Tibial nerve (tissue), 4 donors: ENCODE measurements around the gene PRKG1. TPM values are rescaled to one million over a fixed set of nuclear protein-coding genes. Genes with fewer than 3 reads are reported as not detected.

ENCODE experiments used
- DNase-seq, 2 donors: peaks; one replicate each; pipeline ENCODE4 v3.0.0-alpha.2; 2019; ENCODE audit warnings: low spot score in 2 of 2
- H3K27ac ChIP-seq, 4 donors: fragments of 200-600 bp; sonication (generic) in 3 of 4; one replicate each; pipeline ENCODE4 v1.5.1; 2017 to 2019; ENCODE audit warnings: mild to moderate bottlenecking in 1 of 4
- H3K27me3 ChIP-seq, 2 donors: fragments of 200-600 bp; sonication (generic) in 1 of 2; one replicate each; pipeline versions ENCODE4 v1.5.1 to v1.6.0; 2017 to 2019
- H3K36me3 ChIP-seq, 3 donors: fragments of 200-600 bp; sonication (generic); one replicate each; pipeline ENCODE4 v1.5.1; 2018 to 2019
- H3K4me1 ChIP-seq, 4 donors: fragments of 200-600 bp; sonication (generic) in 3 of 4; one replicate each; pipeline ENCODE4 v1.5.1; 2017 to 2019
- H3K4me3 ChIP-seq, 4 donors: fragments of 200-600 bp; sonication (generic) in 3 of 4; one replicate each; pipeline ENCODE4 v1.5.1; 2017 to 2019; ENCODE audit warnings: mild to moderate bottlenecking in 1 of 4, moderate library complexity in 1 of 4
- H3K9me3 ChIP-seq, 4 donors: fragments of 200-600 bp; sonication (generic) in 3 of 4; one replicate each; pipeline ENCODE4 v1.5.1; 2017 to 2019
- CTCF ChIP-seq, 5 experiments: fragments of 200-600 bp in 3 of 5; fragments of 450-650 bp in 2 of 5; sonication (generic) in 3 of 5; IDR thresholded peaks; one replicate each; pipeline ENCODE4 v1.5.1; 2016 to 2019; ENCODE audit warnings: antibody characterized with exemption in 5 of 5, mild to moderate bottlenecking in 3 of 5, moderate library complexity in 2 of 5
- EP300 ChIP-seq, 2 donors: sonication (generic); formaldehyde crosslinking; IDR thresholded peaks; one replicate each; pipeline ENCODE4 v1.6.1; 2017; ENCODE audit warnings: antibody characterized with exemption in 2 of 2, mild to moderate bottlenecking in 1 of 2
- POLR2A ChIP-seq, 2 donors: fragments of 450-650 bp; IDR thresholded peaks; one replicate each; pipeline ENCODE4 v1.6.1; 2017; ENCODE audit warnings: antibody characterized with exemption in 2 of 2, mild to moderate bottlenecking in 2 of 2, moderate library complexity in 2 of 2
- WGBS, 2 donors: methylation state at CpG; one replicate each; pipeline ENCODE4 v1.1.5; 2018; 5-methylcytosine and 5-hydroxymethylcytosine counted together
- total RNA-seq, 4 donors: library from RNA; depleted of rRNA; stranded (reverse); fragments of >200 nt; gene quantifications; one replicate each; pipeline ENCODE4 v1.1.0, GENCODE V29; 2016

The PRKG1 gene
- total RNA-seq, 4 donors from 2014 or later = 8.7 to 35.0 (median 14.8) TPM

GRCh38 chr10:51313251-51313650 is 239.0 kb downstream of the PRKG1 start:
- Histone ChIP-seq H3K9me3 (no peaks in the 10 kb centered on the region), H3K36me3 (no peaks in the 10 kb centered on the region), H3K4me3 (no peak overlapping the region), H3K27me3 (no peaks in the 10 kb centered on the region), H3K27ac (no peak overlapping the region), H3K4me1 (peaks cover 0 to 8% (median 0%) of the 10 kb centered on the region in 4 donors)
- TF ChIP-seq CTCF (IDR thresholded peaks at IDR 0.05) (no peak), POLR2A (IDR thresholded peaks at IDR 0.05) (no peak), EP300 (IDR thresholded peaks at IDR 0.05) (no peak)
- no peak for DNase-seq
- WGBS, 2 donors = 82 to 89% methylated on average over 2 of the region's 2 CpGs

GRCh38 chr10:51313773-51314478 is 239.6 kb downstream of the PRKG1 start:
- H3K27ac ChIP-seq = no peak overlapping the region

GRCh38 chr10:51314481-51314880 is 240.2 kb downstream of the PRKG1 start:
- TF ChIP-seq CTCF (IDR thresholded peaks at IDR 0.05) = no peak
- TF ChIP-seq EP300 (IDR thresholded peaks at IDR 0.05) = no peak
- TF ChIP-seq POLR2A (IDR thresholded peaks at IDR 0.05) = no peak
- no peak overlapping the region for H3K27ac ChIP-seq
- WGBS, 2 donors = 39% methylated on average over 1 of the region's 1 CpG
- H3K4me3 ChIP-seq = no peak overlapping the region
- H3K36me3 ChIP-seq = no peaks in the 10 kb centered on the region
- no peaks in the 10 kb centered on the region for H3K27me3 ChIP-seq
- DNase-seq = no peak
- H3K9me3 ChIP-seq = no peaks in the 10 kb centered on the region
- H3K4me1 ChIP-seq = peaks cover 0 to 8% (median 0%) of the 10 kb centered on the region in 4 donors

More at GRCh38 chr10:51313773-51314478, 239.6 kb downstream of the PRKG1 start:
- H3K27me3 ChIP-seq = no peaks in the 10 kb centered on the region
- H3K36me3 ChIP-seq = no peaks in the 10 kb centered on the region
- no peak for TF ChIP-seq CTCF (IDR thresholded peaks at IDR 0.05)
- H3K4me3 ChIP-seq = no peak overlapping the region
- DNase-seq = no peak
- WGBS, 2 donors = 54 to 56% methylated on average over 3 of the region's 3 CpGs
- no peaks in the 10 kb centered on the region for H3K9me3 ChIP-seq
- peaks cover 0 to 8% (median 0%) of the 10 kb centered on the region in 4 donors for H3K4me1 ChIP-seq

GRCh38 chr10:51318399-51319172 is 244.3 kb downstream of the PRKG1 start:
- no peaks in the 10 kb centered on the region for H3K27me3 ChIP-seq
- DNase-seq = no peak
- no peaks in the 10 kb centered on the region for H3K36me3 ChIP-seq
- no peaks in the 10 kb centered on the region for H3K9me3 ChIP-seq
- H3K4me3 ChIP-seq = no peak overlapping the region
- H3K4me1 ChIP-seq = peaks cover 0 to 14% (median 0%) of the 10 kb centered on the region in 4 donors
- no peak for TF ChIP-seq CTCF (IDR thresholded peaks at IDR 0.05)
- TF ChIP-seq POLR2A (IDR thresholded peaks at IDR 0.05) = no peak
- TF ChIP-seq EP300 (IDR thresholded peaks at IDR 0.05) = no peak
- 71% methylated on average over 2 of the region's 2 CpGs for WGBS, 2 donors
- no peak overlapping the region for H3K27ac ChIP-seq

GRCh38 chr10:51319173-51319435 is 244.8 kb downstream of the PRKG1 start:
- DNase-seq = no peak
- H3K4me1 ChIP-seq = peaks cover 0 to 9% (median 0%) of the 10 kb centered on the region in 4 donors
- H3K27ac ChIP-seq = no peak overlapping the region
- no peaks in the 10 kb centered on the region for H3K9me3 ChIP-seq
- H3K27me3 ChIP-seq = no peaks in the 10 kb centered on the region
- no peak overlapping the region for H3K4me3 ChIP-seq
- 53 to 62% methylated on average over 1 of the region's 1 CpG for WGBS, 2 donors
- TF ChIP-seq EP300 (IDR thresholded peaks at IDR 0.05) (no peak), POLR2A (IDR thresholded peaks at IDR 0.05) (no peak), CTCF (IDR thresholded peaks at IDR 0.05) (no peak)
- no peaks in the 10 kb centered on the region for H3K36me3 ChIP-seq
